Stimulated activated CD8-positive, alpha-beta memory T cell treated with anti-CD3 and anti-CD28 coated beads, Interleukin-2, amount 100 ng/mL, for 1 hour (primary cell): Measurements from ENCODE around the gene TOPORS.
A peak's percentile ranks its signal among the peaks of the same experiment; 100 is the strongest.
"Not testable (repeated sequence)": the region's sequence is repeated elsewhere in the genome, so short reads cannot be mapped to it uniquely, and the experiment has no call there.

Source experiments
- DNase-seq, 2 donors: peaks; one replicate each; pipeline ENCODE4 v3.0.0-alpha.2; 2020; ENCODE audit warnings: low read depth in 2 of 2

TOPORS gene

DNA sequence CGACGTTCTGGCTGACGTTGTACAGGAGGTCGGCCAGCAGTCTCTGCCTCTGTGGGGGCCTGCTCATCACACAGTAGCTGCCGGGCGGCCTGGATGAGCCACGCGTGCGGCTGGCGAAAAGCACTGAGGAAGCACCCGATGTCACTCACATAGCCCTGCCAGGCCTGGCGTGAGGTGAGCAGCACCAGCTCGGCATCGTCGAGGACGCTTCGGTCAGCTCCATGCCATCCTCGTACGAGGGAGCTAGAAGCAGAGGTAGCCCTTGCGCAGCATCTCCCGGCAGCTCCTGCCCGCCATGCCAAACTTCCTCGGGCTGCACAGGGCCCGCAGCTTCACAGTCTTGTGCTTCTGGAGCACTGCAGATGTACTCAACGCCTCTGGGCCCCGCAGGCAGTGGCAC lies 14.4 kb upstream of the TOPORS start:
- no peak for DNase-seq

- DNase-seq, result no peak
Measured at GRCh38 chr9:32565967-32566366, 13.6 kb upstream of the TOPORS start.

GRCh38 chr9:32558408-32558934 lies 6.1 kb upstream of the TOPORS start:
- DNase-seq, result no peak

DNA sequence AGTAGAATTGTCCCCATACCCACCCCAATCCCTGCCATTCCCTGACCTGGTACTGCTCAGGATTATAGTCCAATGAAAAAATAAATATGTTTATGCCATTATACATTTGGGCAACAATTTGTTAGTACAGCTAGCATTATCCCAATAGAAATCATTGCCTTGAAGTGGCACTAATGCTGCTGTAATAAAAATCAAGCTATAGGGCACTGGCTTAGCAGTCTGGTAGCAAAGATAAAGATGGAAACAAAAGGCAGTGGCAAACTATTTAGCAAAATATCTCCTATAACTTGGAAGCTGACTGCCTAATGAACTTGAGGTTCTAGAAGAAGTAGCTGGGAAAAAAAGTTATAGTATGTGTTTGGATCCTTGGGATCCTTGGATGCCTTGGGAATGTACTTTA lies 2.2 kb upstream of the TOPORS start:
- no peak for DNase-seq

DNA sequence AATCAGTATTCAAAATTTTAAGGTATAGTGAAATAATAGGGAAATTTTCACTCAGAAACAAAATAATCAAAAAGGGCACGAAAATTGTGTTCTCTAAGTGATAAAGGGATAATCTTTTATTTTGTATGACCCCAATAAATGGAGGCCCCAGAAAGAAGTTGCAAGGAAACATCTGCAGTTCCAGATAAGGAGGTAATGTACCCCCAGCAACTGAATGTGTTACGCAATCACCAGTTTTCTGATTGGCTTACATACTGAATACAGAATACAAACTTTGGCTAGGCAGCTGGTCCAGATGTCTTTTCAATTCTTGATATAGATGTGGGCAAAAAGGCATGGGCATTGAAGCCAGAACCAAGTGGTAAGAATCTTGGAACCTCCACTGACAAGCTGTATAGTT lies 1.7 kb upstream of the TOPORS start:
- no peak for DNase-seq

- DNase-seq, result no peak
Measured at GRCh38 chr9:32551276-32552051, 922 bp downstream of the TOPORS start.

GRCh38 chr9:32550562-32551275 lies 1.7 kb downstream of the TOPORS start:
- DNase-seq, result peak; percentile 89 to 92

- no peak for DNase-seq
Measured at GRCh38 chr9:32550150-32550561, 2.2 kb downstream of the TOPORS start.

DNA sequence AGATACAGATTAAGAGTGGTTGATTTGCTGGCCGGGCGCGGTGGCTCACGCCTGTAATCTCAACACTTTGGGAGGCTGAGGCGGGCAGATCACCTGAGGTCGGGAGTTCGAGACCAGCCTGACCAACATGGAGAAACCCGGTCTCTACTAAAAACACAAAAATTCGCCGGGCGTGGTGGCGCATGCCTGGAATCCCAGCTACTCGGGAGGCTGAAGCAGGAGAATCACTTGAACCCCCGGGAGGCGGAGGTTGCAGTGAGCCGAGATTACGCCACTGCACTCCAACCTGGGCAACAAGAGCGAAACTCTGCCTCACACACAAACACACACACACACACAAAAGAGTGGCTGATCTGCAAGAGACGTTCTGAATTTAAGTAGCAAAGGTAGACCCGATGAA lies 4.2 kb downstream of the TOPORS start:
- not testable (repeated sequence) for DNase-seq

DNA sequence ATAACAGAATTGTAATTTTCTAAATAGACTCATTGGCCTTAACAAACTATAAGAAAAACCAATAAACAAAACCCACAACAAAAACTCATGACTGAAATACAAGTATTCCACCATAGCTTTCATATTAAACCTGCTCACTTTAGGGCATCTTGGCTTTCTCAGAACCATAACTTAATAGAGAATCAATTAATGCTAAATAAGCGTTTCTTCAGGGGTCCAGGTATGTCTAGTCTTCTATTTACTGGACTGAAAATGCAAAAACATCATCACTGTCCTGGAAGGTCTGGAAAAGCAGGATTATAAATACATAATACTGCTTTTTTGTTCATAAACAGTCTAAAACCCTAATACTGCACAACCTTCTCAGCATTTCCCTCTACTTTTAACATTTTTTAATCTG lies 6.5 kb downstream of the TOPORS start:
- DNase-seq, result no peak

GRCh38 chr9:32543047-32543446 lies 9.3 kb downstream of the TOPORS start:
- no peak for DNase-seq

DNA sequence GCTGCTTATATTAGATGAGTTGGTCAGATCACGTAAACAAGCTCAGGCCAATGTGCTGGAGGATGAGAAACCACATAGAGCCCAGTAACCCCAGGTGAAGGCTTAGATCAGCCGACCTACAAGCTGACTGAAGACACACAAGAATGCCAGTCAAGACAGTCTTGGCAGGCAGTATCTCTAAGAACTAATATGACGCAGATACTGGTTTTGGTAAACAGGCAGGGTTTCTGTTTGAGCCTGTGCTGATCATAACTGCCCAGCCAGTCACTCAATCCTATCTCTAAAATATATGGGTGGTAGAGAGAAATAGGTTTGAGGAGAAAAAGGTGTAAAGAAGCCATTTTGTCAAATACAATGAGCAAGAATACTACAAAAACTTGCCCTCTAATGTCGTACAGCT lies 18.6 kb downstream of the TOPORS start:
- no peak for DNase-seq

- DNase-seq, result no peak
Measured at GRCh38 chr9:32533336-32533735, 19.1 kb downstream of the TOPORS start.

- DNase-seq, result no peak
Measured at GRCh38 chr9:32526707-32527048, 25.7 kb downstream of the TOPORS start.

GRCh38 chr9:32526041-32526706 lies 26.2 kb downstream of the TOPORS start, which contains the start of gene RIGI:
TSS of gene RIGI (minus strand) at chr9:32526196. CDS start at chr9:32526166, 30 bp downstream.
- peak; percentile 53 to 67 for DNase-seq

DNA sequence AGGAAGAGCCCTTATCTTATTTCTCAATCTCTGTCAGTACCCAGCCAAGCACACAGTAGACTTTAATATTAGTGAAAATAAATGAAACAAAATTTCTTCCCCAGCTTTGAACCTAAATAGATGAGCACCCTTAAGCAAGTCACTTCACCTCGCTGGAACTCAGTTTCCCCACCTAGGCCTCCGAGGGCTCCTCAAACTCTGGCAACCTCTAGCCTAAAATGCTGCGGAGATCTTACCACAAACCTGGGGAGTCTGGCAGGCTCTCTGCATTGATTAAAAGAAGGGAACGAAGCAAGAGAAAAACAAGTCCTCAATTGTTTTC lies 26.7 kb downstream of the TOPORS start:
- DNase-seq, result no peak

- no peak for DNase-seq
Measured at GRCh38 chr9:32524892-32525708, 27.3 kb downstream of the TOPORS start.

DNA sequence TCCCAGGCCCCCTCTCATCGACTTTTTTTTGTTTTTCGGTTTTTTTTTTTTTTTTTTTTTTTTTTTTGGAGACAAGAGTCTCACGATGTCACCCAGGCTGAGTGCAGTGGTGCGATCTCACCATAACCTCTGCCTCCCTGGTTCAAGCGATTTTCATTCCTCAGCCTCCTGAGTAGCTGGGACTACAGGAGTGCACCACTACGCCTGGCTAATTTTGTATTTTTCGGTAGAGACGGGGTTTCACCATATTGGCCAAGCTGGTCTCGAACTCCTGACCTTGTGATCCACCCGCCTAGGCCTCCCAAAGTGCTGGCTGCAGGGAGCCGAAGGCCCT lies 27.9 kb downstream of the TOPORS start:
- DNase-seq, result not testable (repeated sequence)

GRCh38 chr9:32523910-32524309 lies 28.5 kb downstream of the TOPORS start:
- DNase-seq, result no peak

- no peak for DNase-seq
Measured at GRCh38 chr9:32518276-32518675, 34.1 kb downstream of the TOPORS start.

DNA sequence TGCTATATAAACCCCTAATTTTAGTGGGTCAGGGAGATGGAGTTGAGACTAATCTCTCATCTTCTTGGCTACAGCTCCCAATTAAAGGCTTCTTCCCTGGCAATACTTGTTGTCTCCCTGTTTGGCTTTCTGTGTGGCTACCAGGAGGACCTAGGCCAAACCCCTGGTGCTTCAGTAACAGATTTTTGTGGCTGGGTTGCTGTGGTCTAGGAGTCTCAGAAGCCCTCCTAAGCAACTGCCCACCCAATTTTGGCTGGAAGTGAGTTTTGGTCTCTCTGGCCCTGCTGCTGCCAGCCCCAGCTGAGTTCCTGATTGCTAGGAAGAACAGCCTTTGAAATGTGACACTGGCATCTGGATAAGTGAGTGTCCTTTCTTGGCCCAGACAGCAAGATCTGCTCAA lies 36.1 kb downstream of the TOPORS start:
- no peak for DNase-seq

GRCh38 chr9:32508728-32509127 lies 43.7 kb downstream of the TOPORS start:
- no peak for DNase-seq
